KMS-11 (cell line): ENCODE measurements around the gene TTC21A.
A peak's percentile ranks its signal among the peaks of the same experiment; 100 is the strongest.

ENCODE experiments used
- H2AFZ ChIP-seq: fragments of 200-600 bp; sonication (generic); 2 replicates; pipeline ENCODE4 v1.6.1; 2016; ENCODE audit warnings: antibody characterized with exemption, mixed run types, low read depth
- H3K27ac ChIP-seq: fragments of 200-600 bp; sonication (generic); 2 replicates; pipeline ENCODE4 v1.6.1; 2016; ENCODE audit warnings: mild to moderate bottlenecking, mixed run types
- H3K27me3 ChIP-seq: fragments of 200-600 bp; sonication (generic); 2 replicates; pipeline ENCODE4 v1.6.1; 2017; ENCODE audit warnings: mild to moderate bottlenecking, low read depth, mixed run types, moderate library complexity; ENCODE audit not compliant: insufficient read depth
- H3K36me3 ChIP-seq: fragments of 200-600 bp; sonication (generic); 2 replicates; pipeline ENCODE4 v1.6.1; 2017; ENCODE audit warnings: mild to moderate bottlenecking, mixed run types; ENCODE audit not compliant: insufficient read depth
- H3K4me1 ChIP-seq: fragments of 200-600 bp; sonication (generic); 2 replicates; pipeline ENCODE4 v1.6.1; 2016; ENCODE audit warnings: mild to moderate bottlenecking, low read depth, mixed run types; ENCODE audit not compliant: poor library complexity, severe bottlenecking
- H3K4me2 ChIP-seq: fragments of 200-600 bp; sonication (generic); 2 replicates; pipeline ENCODE4 v1.7.0; 2016; ENCODE audit warnings: mild to moderate bottlenecking, mixed run types
- H3K4me3 ChIP-seq: fragments of 200-600 bp; sonication (generic); IDR thresholded peaks from 2 replicates; pipeline ENCODE4 v1.6.1; 2017; ENCODE audit warnings: low read depth, low read length, mixed read lengths; ENCODE audit not compliant: insufficient read depth
- H3K79me2 ChIP-seq: fragments of 200-600 bp; sonication (generic); 2 replicates; pipeline ENCODE4 v1.6.1; 2016; ENCODE audit warnings: low read depth, mixed run types; ENCODE audit not compliant: insufficient read depth
- H3K9ac ChIP-seq: fragments of 200-600 bp; sonication (generic); 2 replicates; pipeline ENCODE4 v1.6.1; 2016; ENCODE audit warnings: mild to moderate bottlenecking, mixed run types
- H4K20me1 ChIP-seq: fragments of 200-600 bp; sonication (generic); 2 replicates; pipeline ENCODE4 v1.6.1; 2016; ENCODE audit warnings: mild to moderate bottlenecking, mixed run types; ENCODE audit not compliant: insufficient read depth
- CTCF ChIP-seq: fragments of 200-600 bp; sonication (generic); conservative IDR thresholded peaks from 2 replicates; pipeline ENCODE4 v1.6.1; 2017; ENCODE audit warnings: low read depth, mild to moderate bottlenecking, antibody characterized with exemption, low read length, moderate library complexity, mixed read lengths

The TTC21A gene

GRCh38 chr3:39146083-39146501, 38.6 kb downstream of the TTC21A start:
- no peak overlapping the region for H3K9ac ChIP-seq
- H3K4me1 ChIP-seq, result peaks cover 32% of the 10 kb centered on the region
- no peaks in the 10 kb centered on the region for H3K27me3 ChIP-seq
- no peaks in the 10 kb centered on the region for H4K20me1 ChIP-seq
- no peak overlapping the region for H2AFZ ChIP-seq
- no peak overlapping the region for H3K27ac ChIP-seq
- H3K4me3 ChIP-seq, result no peak overlapping the region
- peaks cover 6% of the 10 kb centered on the region; the same call in 1 of the 2 replicates for H3K79me2 ChIP-seq
- TF ChIP-seq CTCF, result no peak
- no peak overlapping the region for H3K4me2 ChIP-seq
- no peaks in the 10 kb centered on the region for H3K36me3 ChIP-seq

GRCh38 chr3:39146611-39147591, 39.4 kb downstream of the TTC21A start:
- Histone ChIP-seq H3K79me2 (peaks cover 6% of the 10 kb centered on the region; the same call in 1 of the 2 replicates), H4K20me1 (no peaks in the 10 kb centered on the region), H3K9ac (no peak overlapping the region)

GRCh38 chr3:39147711-39148434, 40.4 kb downstream of the TTC21A start:
- Histone ChIP-seq H3K4me2 (peak overlapping the region; percentile 36; the same call in 1 of the 2 replicates), H3K4me3 (no peak overlapping the region), H4K20me1 (no peaks in the 10 kb centered on the region), H3K79me2 (peaks cover 6% of the 10 kb centered on the region; the same call in 1 of the 2 replicates), H3K27ac (no peak overlapping the region), H3K9ac (no peak overlapping the region), H3K36me3 (no peaks in the 10 kb centered on the region), H3K4me1 (peaks cover 41% of the 10 kb centered on the region), H3K27me3 (no peaks in the 10 kb centered on the region), H2AFZ (no peak overlapping the region)
- no peak for TF ChIP-seq CTCF

More at GRCh38 chr3:39146611-39147591, 39.4 kb downstream of the TTC21A start:
- Histone ChIP-seq H2AFZ (no peak overlapping the region), H3K36me3 (no peaks in the 10 kb centered on the region), H3K4me1 (peaks cover 41% of the 10 kb centered on the region), H3K4me2 (no peak overlapping the region), H3K4me3 (no peak overlapping the region), H3K27ac (no peak overlapping the region), H3K27me3 (no peaks in the 10 kb centered on the region)
- no peak for TF ChIP-seq CTCF

- no peaks in the 10 kb centered on the region for H3K36me3 ChIP-seq
- H2AFZ ChIP-seq, result no peak overlapping the region
- H4K20me1 ChIP-seq, result no peaks in the 10 kb centered on the region
- no peak overlapping the region for H3K27ac ChIP-seq
- TF ChIP-seq CTCF, result no peak
- H3K4me1 ChIP-seq, result peaks cover 41% of the 10 kb centered on the region
- H3K4me2 ChIP-seq, result peak overlapping the region; percentile 36; the same call in 1 of the 2 replicates
- H3K4me3 ChIP-seq, result no peak overlapping the region
- H3K9ac ChIP-seq, result no peak overlapping the region
- H3K27me3 ChIP-seq, result no peaks in the 10 kb centered on the region
- H3K79me2 ChIP-seq, result peaks cover 6% of the 10 kb centered on the region; the same call in 1 of the 2 replicates
These were observed 41.1 kb downstream of the TTC21A start for GRCh38 chr3:39148435-39149058.
